Pancreas (tissue), 10 donors: ENCODE data around the gene PIK3CA. TPM values are rescaled to one million over a fixed set of nuclear protein-coding genes. Genes with fewer than 3 reads are reported as not detected.
"Not testable (repeated sequence)": the region's sequence is repeated elsewhere in the genome, so short reads cannot be mapped to it uniquely, and the experiment has no call there.

Experiments
- ATAC-seq, 4 donors: fragments of 200-7000 bp; cut with Tn5 transposase; one replicate each; pipeline versions ENCODE4 v1.8.0 to v1.9.1; 2020; ENCODE audit warnings: mild to moderate bottlenecking in 4 of 4, moderate library complexity in 4 of 4
- DNase-seq, 6 donors: peaks; one replicate each; pipeline ENCODE4 v3.0.0-alpha.2; 2020
- FAIRE-seq: peaks from 2 replicates; lab custom pipeline; 2012; peaks lifted over from hg19 to GRCh38; lab: Jason Lieb, UNC
- H3K27ac ChIP-seq, 4 donors: fragments of 200-600 bp; sonication (generic); 1 replicate in 3 of 4; 2 replicates in 1 of 4; pipeline versions ENCODE4 v1.5.0 to v1.8.0; 2020
- H3K27me3 ChIP-seq, 4 donors: fragments of 200-600 bp; one replicate each; pipeline ENCODE4 v1.8.0; 2021
- H3K36me3 ChIP-seq, 3 donors: fragments of 200-600 bp; sonication (generic) in 1 of 3; one replicate each; pipeline versions ENCODE4 v1.5.0 to v1.8.0; 2020 to 2021
- H3K4me1 ChIP-seq, 3 donors: fragments of 200-600 bp; one replicate each; pipeline ENCODE4 v1.8.0; 2021
- H3K4me3 ChIP-seq, 4 donors: fragments of 200-600 bp; sonication (generic) in 2 of 4; one replicate each; pipeline versions ENCODE4 v1.5.0 to v1.8.0; 2020 to 2021
- H3K9me3 ChIP-seq, 4 donors: fragments of 200-600 bp; one replicate each; pipeline ENCODE4 v1.8.0; 2021
- WGBS, 2 donors: extraction: QIAGEN DNeasy Blood & Tissue Kit; methylation state at CpG; one replicate each; pipeline ENCODE4 v1.1.7; 2013; 5-methylcytosine and 5-hydroxymethylcytosine counted together
- intact Hi-C, 3 donors: fragments of 100-400 bp; cut with DNase I; formaldehyde crosslinking; loops; one replicate each; pipeline versions ENCODE4 v1.11.1 to v1.14.2; 2022
- polyA plus RNA-seq, 2 donors: library from polyadenylated mRNA; stranded (reverse); fragments of 200-250 nt; gene quantifications; one replicate each; pipeline ENCODE4 v1.2.3, GENCODE V29; 2013
- total RNA-seq, 6 donors: library from RNA; stranded (reverse); fragmentation: NEBNext Ultra II Directional in 4 of 6; extraction: Animal tissue kit (Norgen Biotek cat#: 25700) in 4 of 6; gene quantifications; one replicate each; pipeline versions ENCODE4 v1.2.1 to v1.2.4, GENCODE V29; 2021 to 2023
- TF ChIP-seq, protein P1 (sequence below), 4 donors: fragments of 200-600 bp; sonication (generic) in 3 of 4; IDR thresholded peaks; one replicate each; pipeline versions ENCODE4 v1.5.0 to v1.8.0; 2021; ENCODE audit warnings: antibody characterized with exemption in 4 of 4
- donor health status: healthy with polysubstance abuse.
- donor health status: DM: no; HTN: no; CAD: no; lungs with moderate emphysema.
- donor health status: DM: no; HTN: no; CAD: no.
- donor health status: control.
- donor health status: control.
- donor health status: Bipolar disorder and iron deficiency.
- donor health status: DM: yes; HTN: yes; CAD: no.
- donor health status: DM: no; HTN: no; CAD: no.
- donor health status: DM: no; HTN: no; CAD: no.
- donor health status: DM: yes; HTN: yes; CAD: no.

PIK3CA gene
- total and polyA plus RNA-seq, 8 donors = 1.6 to 15.6 (median 6.4) TPM

DNA sequence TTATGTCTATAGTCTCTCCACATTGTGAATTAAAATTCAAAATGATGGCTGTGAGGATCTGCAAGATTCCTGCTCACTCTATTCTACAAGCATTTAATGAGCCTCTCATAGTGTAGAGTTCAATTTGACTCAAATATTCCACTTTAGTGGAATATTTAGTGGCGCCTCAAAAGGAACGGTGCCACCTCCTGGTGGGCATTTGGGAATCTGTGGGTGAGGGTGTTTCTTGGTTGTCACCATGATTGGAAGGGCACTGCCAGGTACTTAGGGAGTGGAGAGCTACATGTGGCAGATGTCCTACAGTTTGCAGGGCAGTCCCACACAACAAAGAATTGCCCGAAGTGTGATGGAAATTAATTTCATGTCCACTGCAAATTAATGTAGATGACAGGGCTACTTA lies 124.2 kb downstream of the PIK3CA start:
- 74 to 79% methylated on average over 3 of the region's 3 CpGs for WGBS, 2 donors
- no peak overlapping the region for H3K4me3 ChIP-seq
- FAIRE-seq (no peak), DNase-seq (no peak), ATAC-seq (no peak)
- intact Hi-C loops = no loop called here
- no peaks in the 10 kb centered on the region for H3K9me3 ChIP-seq
- H3K27me3 ChIP-seq = no peaks in the 10 kb centered on the region
- H3K27ac ChIP-seq = no peak overlapping the region
- H3K36me3 ChIP-seq = no peaks in the 10 kb centered on the region
- no peaks in the 10 kb centered on the region for H3K4me1 ChIP-seq
- TF ChIP-seq, protein P1, sequence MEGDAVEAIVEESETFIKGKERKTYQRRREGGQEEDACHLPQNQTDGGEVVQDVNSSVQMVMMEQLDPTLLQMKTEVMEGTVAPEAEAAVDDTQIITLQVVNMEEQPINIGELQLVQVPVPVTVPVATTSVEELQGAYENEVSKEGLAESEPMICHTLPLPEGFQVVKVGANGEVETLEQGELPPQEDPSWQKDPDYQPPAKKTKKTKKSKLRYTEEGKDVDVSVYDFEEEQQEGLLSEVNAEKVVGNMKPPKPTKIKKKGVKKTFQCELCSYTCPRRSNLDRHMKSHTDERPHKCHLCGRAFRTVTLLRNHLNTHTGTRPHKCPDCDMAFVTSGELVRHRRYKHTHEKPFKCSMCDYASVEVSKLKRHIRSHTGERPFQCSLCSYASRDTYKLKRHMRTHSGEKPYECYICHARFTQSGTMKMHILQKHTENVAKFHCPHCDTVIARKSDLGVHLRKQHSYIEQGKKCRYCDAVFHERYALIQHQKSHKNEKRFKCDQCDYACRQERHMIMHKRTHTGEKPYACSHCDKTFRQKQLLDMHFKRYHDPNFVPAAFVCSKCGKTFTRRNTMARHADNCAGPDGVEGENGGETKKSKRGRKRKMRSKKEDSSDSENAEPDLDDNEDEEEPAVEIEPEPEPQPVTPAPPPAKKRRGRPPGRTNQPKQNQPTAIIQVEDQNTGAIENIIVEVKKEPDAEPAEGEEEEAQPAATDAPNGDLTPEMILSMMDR (IDR thresholded peaks at IDR 0.05) = no peak

DNA sequence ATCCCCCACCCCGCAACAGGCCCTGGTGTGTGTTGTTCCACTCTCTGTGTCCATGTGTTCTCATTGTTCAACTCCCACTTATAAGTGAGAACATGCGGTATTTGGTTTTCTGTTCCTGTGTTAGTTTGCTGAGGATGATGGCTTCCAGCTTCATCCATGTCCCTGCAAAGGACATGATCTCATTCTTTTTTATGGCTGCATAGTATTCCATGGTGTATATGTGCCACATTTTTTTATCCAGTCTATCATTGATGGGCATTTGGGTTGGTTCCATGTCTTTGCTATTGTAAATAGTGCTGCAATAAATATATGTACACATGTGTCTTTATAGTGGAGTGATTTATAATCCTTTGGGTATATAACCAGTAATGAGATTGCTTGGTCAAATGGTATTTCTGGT lies 126.3 kb downstream of the PIK3CA start:
- WGBS, 2 donors = 90 to 92% methylated on average over 2 of the region's 2 CpGs
- FAIRE-seq = not testable (repeated sequence)

DNA sequence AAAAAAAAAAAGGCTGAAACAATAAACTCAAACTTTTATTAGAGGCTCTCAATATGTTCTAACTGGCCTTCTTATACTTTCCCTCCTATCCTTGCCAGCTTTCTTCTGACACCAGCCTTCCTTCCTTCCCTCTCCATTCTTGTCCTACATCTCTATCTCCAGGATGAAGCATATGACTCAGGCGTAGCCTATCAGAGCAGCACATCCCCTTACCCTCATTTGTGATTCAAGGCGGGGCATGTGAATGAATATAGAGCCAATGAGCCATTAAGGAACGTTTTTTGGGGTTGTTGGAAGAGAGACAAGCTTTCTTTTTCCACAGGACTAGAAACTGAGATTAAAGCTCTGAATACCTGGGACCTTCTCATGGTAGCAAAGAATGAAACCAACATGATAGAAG lies 127.8 kb downstream of the PIK3CA start:
- 53 to 59% methylated on average over 3 of the region's 3 CpGs for WGBS, 2 donors
- H3K9me3 ChIP-seq = no peaks in the 10 kb centered on the region
- TF ChIP-seq, protein P1 (IDR thresholded peaks at IDR 0.05) = no peak
- H3K4me3 ChIP-seq = no peak overlapping the region
- no peaks in the 10 kb centered on the region for H3K36me3 ChIP-seq
- no peak for ATAC-seq
- intact Hi-C loops = no loop called here
- DNase-seq = no peak
- no peaks in the 10 kb centered on the region for H3K4me1 ChIP-seq
- FAIRE-seq = no peak
- no peak overlapping the region for H3K27ac ChIP-seq
- H3K27me3 ChIP-seq = no peaks in the 10 kb centered on the region

More for the DNA sequence above, 126.3 kb downstream of the PIK3CA start:
- H3K4me3 ChIP-seq, intact Hi-C loops, H3K27me3 ChIP-seq, DNase-seq, H3K36me3 ChIP-seq, H3K4me1 ChIP-seq, H3K27ac ChIP-seq, ATAC-seq, H3K9me3 ChIP-seq: not testable (repeated sequence)

DNA sequence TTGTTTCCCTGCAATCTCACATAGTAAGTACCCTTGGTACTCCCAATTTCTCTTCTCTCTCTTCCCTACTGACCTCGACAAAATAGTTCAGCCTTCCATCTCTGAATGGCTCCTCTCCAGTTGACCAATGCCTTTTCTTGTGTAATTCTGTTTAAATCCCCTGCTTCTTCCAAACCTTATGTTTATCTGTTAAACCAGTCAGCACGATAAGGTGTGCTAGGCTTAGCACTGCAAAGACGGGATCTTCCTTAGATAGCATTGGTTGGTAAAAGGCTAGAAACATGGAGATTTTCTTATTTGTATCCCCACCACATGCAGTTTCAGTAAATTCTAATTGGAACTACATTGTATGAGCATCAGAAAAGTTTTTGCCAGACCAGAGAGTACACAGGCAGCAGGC lies 128.6 kb downstream of the PIK3CA start:
- DNase-seq = no peak
- Histone ChIP-seq H3K9me3 (no peaks in the 10 kb centered on the region), H3K4me3 (no peak overlapping the region), H3K27ac (no peak overlapping the region), H3K4me1 (no peaks in the 10 kb centered on the region), H3K36me3 (no peaks in the 10 kb centered on the region), H3K27me3 (no peaks in the 10 kb centered on the region)
- TF ChIP-seq, protein P1 (IDR thresholded peaks at IDR 0.05) = no peak
- no peak for ATAC-seq
- intact Hi-C loops = no loop called here
- FAIRE-seq = no peak
- 73 to 79% methylated on average over 3 of the region's 3 CpGs for WGBS, 2 donors

DNA sequence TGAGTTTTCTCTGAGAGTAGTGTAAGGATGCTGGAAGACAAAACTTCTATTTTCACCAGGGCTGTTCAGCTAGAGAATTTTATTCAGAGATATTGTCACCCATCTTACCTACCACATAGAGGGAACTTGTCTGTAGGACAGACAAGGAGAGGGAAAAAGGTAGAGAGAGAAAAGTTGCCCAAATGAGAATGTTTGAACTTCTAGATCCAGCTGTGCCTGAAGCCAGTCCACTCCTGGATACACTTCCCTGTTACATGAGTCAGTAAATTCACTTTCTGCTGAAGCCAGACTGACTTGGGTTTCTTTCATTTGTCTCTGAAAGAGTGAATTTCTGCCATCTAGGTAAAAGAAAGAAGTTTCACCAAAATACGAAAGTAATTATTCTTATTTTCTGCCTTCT lies 130.0 kb downstream of the PIK3CA start:
- WGBS, 2 donors = 89 to 94% methylated on average over 1 of the region's 1 CpG
- Histone ChIP-seq H3K9me3 (no peaks in the 10 kb centered on the region), H3K27ac (no peak overlapping the region), H3K4me3 (no peak overlapping the region), H3K4me1 (no peaks in the 10 kb centered on the region), H3K36me3 (no peaks in the 10 kb centered on the region), H3K27me3 (no peaks in the 10 kb centered on the region)
- ATAC-seq = no peak
- intact Hi-C loops = no loop called here
- no peak for FAIRE-seq
- DNase-seq = no peak
- TF ChIP-seq, protein P1 (IDR thresholded peaks at IDR 0.05) = no peak
